Smooth muscle cell of the brain vasculature (primary cell): ENCODE data around the gene EGFLAM.
"Not testable (repeated sequence)": the region's sequence is repeated elsewhere in the genome, so short reads cannot be mapped to it uniquely, and the experiment has no call there.

ENCODE experiments used
- DNase-seq: peaks from one replicate; pipeline ENCODE4 v3.0.0-alpha.2; 2012; ENCODE audit warnings: low read depth, low spot score

The EGFLAM gene

GRCh38 chr5:38375423-38375822 lies 117.1 kb downstream of the EGFLAM start:
- no peak for DNase-seq

- DNase-seq = no peak
Observed at GRCh38 chr5:38376404-38376803, 118.0 kb downstream of the EGFLAM start.

GRCh38 chr5:38378579-38378978 lies 120.2 kb downstream of the EGFLAM start:
- DNase-seq = no peak

DNA sequence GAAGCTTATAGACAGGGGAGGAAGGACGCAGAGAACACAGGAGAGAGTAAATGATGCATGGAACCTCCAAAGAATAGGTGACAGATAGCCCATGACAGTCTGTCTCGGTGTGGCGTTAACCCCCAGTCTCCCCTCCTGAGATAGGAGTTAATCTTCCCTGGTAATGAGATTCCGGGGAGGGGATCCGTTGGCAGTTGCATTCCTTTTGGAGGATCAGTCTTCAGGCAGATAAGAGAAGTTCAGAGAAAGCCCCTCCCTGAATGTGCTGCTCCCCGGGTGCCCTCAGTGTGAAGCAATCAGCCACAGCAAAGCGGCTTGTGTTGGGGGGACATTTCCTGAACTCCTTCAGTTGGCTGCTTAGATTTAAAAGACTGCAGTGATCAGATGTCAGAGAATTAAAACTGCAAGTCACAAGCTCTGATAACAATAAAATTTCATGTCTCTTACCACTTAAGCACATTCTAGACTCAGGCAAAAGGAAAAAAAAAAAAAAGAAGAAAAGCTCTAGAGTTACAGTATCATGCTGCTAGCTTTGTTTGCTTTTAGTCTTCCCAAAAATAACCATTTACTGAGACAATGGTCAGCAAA lies 121.1 kb downstream of the EGFLAM start:
- DNase-seq = no peak

- no peak for DNase-seq
Observed at GRCh38 chr5:38380537-38380936, 122.2 kb downstream of the EGFLAM start.

GRCh38 chr5:38381361-38381760 lies 123.0 kb downstream of the EGFLAM start:
- DNase-seq = no peak

DNA sequence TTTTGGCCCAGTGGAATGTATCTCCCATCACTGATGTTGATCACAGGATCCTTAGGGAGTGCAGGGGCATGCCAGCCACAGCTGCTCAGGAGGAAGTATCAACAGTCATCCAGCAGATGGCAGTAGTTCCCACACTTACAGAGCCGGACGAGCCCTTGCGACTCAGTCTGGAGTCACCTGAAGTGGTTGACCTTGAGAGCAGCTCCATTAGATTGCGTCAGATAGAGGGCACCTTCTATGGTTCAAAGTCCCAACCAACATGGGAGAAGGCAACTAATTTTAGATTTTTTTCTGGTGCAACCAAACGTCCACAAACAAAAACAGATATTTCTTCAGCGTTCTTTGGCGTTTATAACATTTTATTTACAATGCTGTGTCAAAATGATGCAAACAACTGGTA lies 124.5 kb downstream of the EGFLAM start:
- no peak for DNase-seq

DNA sequence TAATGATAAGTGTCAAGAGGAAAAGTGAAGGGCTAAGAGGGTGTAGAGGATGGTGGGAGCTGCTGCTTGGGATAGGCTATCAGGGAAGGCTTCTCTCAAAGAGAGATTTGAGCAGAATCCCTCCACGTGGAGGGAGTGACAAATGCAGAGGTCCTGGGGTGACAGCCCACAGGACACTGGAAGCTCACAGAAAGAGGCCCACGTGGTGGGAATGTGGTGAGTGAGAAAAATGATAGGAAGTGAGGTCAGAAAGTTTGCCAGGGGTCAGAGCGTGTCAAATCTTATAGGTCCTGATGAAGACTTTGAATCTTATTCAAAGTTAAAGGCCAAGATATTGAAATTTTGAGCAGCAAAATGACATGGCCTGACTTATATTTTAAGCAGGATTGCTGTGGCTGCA lies 125.3 kb downstream of the EGFLAM start:
- no peak for DNase-seq

DNA sequence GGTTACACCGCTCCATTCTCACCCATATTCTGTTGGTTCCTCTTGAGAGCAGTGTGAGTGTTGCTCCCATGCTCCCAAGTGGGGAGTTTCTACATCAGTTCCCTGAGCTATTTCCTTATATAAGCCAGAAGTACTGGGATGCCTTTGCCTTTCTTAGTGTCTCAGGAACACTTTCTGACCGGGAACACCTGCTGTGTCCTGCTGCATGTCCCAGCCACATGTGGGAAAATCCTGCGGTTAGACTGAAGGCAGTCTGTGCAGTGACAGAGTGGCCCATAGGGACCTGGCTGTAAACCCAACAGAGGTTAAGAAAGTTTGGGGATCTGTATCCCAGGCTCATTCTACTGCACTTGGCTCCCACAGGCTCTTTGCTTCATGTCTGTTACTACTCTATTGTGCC lies 126.0 kb downstream of the EGFLAM start:
- DNase-seq = no peak

- no peak for DNase-seq
Observed at GRCh38 chr5:38387161-38387560, 128.8 kb downstream of the EGFLAM start.

- no peak for DNase-seq
Observed at GRCh38 chr5:38393636-38394035, 135.3 kb downstream of the EGFLAM start.

- DNase-seq = no peak
Observed at GRCh38 chr5:38396766-38397165, 138.4 kb downstream of the EGFLAM start.

GRCh38 chr5:38400365-38400764 lies 142.0 kb downstream of the EGFLAM start:
- no peak for DNase-seq

GRCh38 chr5:38401145-38401544 lies 142.8 kb downstream of the EGFLAM start:
- DNase-seq = no peak

- DNase-seq = no peak
Observed at GRCh38 chr5:38403406-38403805, 145.0 kb downstream of the EGFLAM start.

DNA sequence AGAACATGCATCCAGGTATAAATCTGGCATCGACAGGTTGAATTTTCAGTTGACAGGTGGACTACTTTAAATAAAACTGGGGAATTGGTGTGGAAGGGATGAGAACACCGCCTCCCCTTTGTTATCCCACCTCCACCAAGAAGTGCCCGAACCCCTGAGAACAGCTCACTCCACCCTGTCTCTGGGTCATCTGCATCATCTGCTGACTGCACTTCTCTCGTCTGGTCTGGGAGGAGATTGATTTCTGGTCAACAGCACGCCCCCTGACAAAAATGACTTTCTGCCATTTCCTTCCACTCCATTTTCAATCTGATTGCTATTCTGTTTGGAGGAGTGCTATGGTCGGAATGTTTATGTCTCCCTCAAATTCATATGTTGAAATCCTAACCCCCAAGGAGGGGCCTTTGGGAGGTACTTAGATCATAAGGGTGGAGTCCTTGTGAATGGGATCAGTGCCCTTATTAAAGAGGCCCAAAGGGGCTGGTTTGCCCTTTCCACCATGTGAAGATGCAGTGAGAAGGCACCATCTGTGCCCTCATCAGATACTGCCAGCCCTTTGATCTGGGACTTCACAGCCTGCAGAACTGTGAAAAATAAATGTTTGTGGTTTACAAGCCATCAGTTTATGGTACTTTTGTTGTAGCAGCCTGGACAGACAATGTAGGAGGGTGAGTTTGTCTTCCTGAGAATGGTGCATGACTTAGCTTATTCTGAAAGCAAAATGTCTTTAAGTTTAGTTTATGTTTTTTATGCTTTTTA lies 145.7 kb downstream of the EGFLAM start:
- DNase-seq = no peak

DNA sequence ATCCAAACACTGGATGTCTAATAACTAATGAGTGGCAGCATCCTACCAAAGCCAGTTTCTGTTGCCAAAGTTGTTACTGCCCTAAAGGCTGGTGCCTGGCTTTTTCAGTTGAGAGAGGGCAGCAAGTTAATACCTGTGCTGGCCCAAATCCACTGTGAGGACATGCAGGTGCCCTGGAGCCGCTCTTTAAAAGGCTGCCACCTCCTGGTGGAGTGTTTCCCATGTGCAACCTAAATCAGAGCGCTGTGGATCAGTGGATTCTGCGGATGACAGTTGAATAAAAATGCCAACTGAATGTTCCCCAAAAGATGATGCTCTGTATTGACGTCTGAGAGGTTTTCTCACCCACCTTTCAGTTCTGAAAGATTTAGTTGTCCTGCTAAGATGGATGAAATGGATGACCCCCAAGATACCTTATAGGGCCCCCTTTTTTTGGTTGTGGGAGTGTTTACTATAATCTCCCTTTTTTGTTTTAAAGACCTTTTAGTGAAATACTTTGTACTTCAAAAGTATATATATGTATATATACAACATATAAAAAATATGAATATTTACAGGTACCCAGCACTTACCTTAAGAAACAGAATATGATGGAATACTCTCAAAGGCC lies 146.4 kb downstream of the EGFLAM start:
- no peak for DNase-seq

DNA sequence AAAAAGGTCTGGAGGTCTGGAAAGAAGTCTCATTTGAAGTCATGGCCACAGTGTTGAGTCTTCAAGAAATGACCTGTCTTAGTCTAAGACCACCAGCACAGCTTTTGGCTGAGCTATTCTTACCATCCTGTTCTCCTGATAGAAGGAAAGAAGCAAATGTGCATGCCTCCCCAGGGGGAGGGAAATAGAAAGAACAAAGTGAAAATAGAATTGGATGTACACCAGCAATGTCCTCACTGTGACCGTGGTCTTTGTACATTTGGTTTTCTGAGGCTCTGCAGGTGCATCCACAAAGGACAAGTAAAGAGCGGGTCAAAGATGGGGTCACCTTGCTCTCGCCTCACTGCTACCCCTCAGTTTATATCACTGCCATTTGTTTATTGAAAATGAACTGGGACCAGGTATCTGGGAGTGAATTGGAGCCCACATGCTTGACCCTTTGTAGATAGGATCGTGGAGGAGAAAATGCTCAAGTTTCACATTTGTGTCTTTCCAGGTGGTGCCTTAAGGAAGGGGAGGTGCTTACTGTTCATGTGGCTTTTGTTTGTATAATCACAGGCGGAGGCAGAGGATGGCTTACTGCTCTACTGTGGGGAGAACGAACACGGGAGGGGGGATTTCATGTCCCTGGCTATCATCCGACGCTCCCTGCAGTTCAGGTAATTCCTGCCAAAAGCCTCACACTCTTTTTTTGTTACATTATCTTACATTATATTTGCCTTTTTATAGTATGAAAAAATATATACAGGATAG lies 150.3 kb downstream of the EGFLAM start:
- DNase-seq = no peak

DNA sequence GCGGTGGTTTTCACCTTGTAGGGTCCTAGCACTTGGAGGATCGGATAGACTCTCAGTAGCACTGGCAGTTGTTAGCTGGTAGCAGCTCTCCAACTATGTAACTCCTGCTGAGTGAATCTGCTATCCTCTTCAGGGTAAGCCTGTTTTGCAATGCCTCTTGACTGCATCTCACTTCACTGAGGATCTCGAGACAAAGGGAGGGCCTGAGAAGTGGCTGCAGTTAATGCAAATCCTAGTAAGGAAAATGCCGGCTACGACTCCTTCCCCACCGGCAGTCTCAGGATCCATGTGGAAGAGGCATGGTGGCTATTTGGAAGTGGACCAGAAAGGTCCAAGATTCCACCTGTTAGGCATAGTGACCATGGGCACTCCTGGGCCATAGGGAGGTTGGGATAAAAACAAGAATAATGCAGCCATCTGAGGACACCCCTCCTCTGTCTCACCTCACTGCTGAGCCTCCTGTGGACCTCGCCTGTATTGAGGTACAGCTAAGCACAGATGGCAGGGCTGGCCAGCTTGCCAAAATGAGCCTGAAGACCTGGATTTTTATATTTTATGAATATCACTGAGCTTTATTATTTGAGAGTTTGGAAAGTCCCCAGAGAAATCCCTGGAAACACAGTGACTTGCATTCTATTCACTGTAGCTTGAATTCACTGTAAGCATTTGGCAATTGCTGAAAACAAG lies 152.1 kb downstream of the EGFLAM start:
- no peak for DNase-seq

DNA sequence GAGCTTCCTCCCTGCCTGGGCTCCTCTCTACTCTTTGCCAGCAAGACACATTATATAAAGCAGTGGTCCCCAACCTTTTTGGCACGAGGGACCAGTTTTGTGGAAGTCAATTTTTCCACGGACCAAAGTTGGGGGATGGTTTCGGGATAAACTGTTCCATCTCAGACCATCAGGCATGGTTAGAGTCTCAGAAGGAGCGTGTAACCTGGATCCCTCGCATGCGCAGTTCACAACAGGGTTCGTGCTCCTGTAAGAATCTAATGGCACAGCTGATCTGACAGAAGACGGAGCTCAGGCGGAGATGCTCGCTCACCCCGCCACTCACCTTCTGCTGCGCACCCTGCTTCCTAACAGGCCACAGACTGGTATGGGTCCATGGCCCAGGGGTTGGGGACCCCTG lies 155.3 kb downstream of the EGFLAM start:
- DNase-seq = no peak

DNA sequence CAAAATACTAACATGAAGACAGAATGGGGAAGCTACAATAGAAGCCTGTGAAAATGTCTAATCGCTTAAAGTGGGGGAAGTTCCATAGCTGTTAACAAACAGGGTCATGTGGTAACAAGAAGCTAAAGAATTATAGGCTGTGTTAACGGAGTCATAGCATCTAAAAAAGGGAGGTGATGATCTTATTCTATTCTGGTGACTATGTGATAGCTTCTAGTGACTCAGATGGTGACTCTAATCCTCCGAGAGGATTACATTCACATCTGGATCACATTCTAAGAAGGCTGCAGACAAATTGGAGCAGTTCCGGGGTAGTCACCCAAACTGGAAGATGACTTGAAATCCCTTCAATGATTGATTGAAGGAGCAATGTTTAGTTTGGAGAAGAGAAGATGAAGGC lies 156.0 kb downstream of the EGFLAM start:
- DNase-seq = no peak

DNA sequence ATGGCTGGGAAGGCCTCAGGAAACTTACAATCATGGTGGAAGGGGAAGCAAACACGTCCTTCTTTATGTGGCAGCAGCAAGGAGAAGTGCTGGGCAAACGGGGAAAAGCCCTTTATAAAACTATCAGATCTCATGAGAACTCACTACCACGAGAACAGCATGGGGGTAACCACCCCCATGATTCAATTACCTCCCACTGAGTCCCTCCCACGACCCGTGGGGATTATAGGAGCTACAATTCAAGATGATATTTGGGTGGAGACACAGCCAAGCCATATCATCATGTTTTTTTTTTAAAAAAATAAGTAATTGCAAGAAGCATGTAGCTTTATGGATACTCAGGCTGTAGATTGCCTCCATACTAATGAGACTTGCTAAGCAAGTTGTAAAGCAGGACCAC lies 157.4 kb downstream of the EGFLAM start:
- not testable (repeated sequence) for DNase-seq
